HG03342 (cell line): ENCODE results near the gene HAGHL.
"Not testable (repeated sequence)": the region's sequence is repeated elsewhere in the genome, so short reads cannot be mapped to it uniquely, and the experiment has no call there.

Experiments
- ATAC-seq: cut with Tn5 transposase; IDR thresholded peaks from one replicate; pipeline ENCODE4 v1.9.1; 2021; ENCODE audit warnings: mild to moderate bottlenecking, moderate library complexity; ENCODE audit not compliant: unreplicated experiment

The HAGHL gene

DNA sequence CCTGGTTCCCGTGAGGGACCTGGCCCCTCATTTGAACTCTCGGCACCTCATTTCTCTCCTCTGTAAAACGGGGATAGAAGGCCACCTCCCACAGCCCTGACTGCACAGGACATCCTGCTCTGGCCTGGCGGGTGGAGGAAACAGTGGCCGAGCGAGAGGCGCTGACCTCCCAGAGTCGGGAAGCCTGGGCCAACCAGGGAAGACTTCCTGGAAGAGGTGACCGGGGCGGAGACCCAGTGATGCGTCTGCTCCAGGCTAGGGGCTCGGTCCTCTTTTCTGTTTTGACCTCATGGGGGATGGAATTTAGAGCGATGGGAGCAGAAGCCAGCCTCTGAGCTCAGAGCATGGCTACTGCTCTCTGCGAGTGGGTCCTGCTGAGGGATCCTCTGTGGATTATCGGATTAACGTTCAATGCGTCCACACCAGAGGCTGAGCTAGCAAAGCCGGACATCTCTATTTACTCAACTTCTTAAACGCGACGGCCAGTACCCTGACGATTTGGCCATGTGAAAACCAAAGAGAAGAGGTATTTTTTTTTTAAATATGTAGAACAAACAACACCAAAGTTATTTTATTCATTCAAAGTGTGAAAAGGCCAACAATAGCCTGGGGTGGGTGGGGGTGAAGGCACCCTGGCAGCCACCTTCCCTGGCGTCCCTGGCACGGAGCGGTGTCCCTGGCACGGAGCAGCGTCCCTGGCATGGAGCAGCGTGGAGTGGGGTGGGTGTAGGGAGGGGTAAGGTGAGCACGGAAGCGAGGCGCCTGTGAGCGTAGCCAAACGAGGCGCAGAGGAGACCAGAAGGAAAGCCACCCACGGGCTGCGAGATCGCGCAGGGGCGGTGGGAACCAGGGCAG lies 24.5 kb downstream of the HAGHL start:
- ATAC-seq: no peak

DNA sequence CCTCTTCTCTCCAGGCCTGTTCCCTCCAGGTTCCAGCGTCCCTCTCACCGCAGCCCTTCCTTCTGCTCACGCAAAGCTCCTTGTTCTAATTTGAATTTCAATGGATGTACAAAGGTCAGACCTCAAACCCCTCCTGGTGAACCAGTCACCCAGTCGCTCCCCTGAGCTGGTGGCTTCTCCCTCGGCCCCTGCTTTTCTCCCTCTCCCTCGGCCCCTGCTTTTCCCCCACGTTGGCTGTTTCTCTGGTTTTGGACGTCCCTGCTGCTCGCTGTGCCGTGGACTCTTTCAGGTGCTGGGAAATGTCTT lies 25.1 kb downstream of the HAGHL start:
- no peak for ATAC-seq

DNA sequence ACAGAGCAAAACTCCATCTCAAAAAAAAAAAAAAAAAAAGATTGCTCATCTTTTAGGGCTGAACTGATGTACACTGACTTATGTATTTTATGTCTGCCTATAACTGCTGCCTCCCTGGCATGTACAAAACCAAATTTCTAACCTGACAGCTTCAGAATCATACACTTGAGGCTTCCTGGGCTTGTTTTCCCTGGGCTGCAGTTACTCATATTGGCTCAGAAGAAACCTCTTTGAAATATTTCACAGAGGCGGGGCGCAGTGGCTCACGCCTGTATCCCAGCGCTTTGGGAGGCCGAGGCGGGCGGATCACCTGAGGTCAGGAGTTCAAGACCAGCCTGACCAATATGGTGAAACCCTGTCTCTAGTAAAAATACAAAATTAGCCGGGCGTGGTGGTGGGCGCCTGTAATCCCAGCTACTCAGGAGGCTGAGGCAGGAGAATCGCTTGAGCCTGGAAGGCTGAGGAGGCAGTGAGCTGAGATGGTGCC lies 27.3 kb downstream of the HAGHL start:
- not testable (repeated sequence) for ATAC-seq

DNA sequence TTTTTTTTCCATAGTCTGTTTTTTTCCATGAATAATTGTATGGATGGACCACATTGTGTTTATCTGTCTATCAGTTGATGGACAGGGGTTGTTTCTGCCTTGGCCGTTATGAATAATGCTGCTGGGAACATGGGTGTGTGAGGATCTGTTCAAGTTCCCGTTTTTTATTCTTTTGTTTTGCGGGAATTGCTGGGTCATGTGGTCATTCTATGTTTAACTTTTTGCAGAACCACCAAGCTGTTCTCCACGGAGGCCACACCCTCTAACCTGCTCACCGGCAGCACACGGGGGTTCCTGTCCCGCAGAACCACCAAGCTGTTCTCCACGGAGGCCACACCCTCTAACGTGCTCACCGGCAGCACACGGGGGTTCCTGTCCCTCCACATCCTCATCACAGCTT lies 27.8 kb downstream of the HAGHL start:
- no peak for ATAC-seq

DNA sequence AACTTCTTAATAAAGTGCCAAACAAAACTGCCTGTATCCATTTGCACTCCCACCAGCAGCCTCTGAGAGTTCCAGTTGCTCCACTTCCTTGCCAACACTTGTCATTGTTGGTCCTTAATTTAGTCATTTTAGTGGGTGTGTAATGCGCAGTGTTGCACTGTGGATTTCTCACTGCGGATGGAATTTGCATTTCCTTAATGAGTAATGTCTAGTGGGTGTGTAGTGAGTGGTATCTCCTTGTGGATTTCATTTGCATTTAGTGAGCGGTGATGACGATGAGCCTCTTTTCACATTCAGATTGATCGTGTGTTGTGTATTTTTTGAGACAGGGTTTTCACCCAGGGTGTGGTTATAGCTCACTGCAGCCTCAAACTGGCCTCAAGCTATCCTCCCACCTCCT lies 29.5 kb downstream of the HAGHL start:
- no peak for ATAC-seq

DNA sequence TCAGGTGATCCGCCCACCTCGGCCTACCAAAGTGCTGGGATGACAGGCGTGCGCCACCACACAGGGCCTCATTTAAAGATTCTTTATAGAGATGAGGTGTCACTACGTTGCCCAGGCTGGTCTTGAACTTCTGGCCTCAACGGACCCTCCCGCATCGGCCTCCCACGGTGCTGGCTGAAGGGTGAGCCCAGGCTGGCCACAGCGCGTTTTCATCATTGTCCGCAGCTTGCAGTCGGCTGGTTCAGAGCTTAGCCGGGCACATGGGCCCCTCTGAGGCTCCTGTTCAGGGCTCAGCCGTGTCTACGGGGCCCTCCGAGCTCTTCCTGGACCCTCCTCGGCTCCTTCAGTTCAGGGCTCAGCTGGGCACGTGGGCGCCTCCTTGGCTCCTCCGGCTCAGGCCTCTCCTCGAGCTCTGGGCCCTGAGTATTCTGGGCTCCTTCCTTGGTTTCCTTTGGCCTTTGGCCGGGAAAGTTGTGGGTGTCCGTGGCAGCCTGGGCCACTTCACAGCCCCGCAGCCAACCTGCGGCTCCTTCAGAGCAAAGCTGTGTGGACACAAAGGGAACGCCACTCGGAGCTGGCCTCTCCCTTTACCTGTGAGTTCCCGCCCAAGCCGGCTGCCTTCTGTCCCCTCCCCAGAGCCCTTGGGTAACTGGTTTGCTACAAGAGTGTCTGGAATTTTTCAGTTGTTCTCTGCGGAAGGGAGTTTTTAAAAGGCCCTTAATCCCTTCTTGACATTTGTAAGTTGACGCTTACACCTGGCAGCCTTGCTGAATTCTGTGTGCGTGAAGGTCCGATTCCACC lies 32.4 kb downstream of the HAGHL start:
- no peak for ATAC-seq

DNA sequence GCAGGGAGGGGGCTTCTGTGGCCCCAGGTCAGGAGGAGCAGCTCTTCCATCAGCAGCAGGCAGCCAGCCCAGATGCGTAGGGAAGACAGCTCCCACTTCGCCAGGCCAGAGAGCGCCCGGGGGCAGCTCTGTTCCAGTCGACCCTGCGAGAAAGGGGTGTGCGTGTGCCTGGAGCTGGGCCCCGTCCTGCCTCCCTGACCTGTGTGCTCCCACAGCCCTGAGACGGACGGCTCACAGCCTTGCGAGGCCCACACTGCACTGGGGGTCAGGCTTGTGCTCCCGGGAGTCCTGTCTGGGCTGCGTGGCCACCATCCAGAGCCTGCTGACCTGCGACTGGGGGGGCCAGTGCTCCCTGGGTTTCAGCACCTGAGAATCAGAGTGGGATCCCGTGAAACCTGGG lies 33.2 kb downstream of the HAGHL start:
- no peak for ATAC-seq

DNA sequence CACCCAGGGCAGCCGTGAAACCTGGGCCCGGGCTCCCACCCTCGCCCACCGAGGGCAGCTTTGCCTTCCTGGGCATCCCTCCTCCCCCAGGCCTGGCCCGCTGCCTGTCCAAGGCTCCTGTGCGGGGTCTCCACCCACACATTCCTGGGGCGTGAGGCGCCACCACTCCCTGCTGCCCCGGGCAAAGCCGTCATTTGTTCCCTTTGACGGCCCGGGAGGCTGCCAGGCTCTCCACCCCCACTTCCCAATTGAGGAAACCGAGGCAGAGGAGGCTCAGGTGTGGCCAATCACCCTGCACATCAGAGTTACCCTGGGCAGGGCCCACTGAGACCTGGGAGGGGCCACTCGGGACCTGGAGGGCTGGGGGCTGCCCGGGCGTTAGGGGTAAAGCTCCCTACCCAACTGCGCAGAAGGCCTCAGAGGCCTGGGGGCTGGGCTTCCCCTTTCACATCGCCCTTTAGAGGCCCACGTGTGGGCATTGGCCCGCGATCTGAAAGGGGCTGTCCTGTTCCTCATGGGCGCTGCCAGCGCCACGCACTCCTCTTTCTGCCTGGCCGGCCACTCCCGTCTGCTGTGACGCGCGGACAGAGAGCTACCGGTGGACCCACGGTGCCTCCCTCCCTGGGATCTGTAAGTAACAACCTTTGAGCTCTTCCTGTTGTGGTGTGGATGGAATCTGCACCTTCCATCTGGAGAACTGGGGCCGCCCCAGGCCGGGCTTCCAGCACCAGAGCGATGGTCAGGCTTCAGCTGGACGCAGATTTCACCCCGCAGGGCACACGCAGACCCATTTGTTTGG lies 33.8 kb downstream of the HAGHL start, which contains the start of gene MSLN:
TSS of gene MSLN (plus strand) at position 190 of the 799 bp plus-strand sequence. CDS start 1,947 bp downstream, outside the sequence.
- ATAC-seq: no peak

DNA sequence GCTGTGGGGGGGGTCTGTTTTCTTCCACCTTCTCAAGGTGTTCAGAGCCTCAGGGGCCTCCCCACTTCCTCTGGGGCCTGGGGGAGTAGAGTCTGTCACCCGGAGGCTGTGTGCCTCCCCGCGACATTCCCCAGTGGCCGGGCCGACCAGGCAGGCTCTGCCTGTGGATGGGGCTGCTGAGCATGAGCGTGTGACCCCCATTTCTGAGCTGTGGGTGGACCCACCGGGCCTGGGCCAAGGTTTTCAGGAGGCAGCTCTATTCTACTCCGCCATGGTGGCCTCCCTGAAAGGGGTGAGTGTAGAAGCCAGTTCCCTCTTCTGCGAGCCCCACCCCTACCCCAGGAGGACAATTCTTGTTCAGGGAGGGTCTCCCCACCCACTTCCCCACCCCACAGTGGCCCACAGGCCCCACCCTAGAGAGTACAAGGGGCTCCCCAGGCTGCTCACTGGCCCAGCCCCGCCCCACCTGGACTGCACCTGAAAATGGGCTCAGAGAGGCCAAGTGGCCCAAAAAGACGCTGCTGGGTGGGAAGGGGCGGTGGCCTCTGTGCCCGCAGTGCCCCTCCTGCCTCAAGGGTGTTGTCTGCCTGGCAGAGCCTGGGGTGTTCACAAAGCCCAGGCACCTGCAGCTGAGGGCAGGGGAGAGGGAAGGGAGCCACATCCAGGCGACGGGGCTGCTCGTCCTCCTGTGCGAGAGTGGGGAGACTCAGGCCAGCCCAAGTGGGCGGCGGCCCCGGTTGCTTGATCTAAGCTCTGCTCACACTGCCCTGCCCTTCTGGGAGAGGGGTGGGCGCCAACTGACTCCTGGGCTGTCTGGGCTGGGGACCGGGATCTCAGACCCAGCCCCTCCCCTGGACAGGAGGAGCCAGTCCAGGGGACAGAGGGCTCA lies 35.0 kb downstream of the HAGHL start:
- ATAC-seq: no peak

DNA sequence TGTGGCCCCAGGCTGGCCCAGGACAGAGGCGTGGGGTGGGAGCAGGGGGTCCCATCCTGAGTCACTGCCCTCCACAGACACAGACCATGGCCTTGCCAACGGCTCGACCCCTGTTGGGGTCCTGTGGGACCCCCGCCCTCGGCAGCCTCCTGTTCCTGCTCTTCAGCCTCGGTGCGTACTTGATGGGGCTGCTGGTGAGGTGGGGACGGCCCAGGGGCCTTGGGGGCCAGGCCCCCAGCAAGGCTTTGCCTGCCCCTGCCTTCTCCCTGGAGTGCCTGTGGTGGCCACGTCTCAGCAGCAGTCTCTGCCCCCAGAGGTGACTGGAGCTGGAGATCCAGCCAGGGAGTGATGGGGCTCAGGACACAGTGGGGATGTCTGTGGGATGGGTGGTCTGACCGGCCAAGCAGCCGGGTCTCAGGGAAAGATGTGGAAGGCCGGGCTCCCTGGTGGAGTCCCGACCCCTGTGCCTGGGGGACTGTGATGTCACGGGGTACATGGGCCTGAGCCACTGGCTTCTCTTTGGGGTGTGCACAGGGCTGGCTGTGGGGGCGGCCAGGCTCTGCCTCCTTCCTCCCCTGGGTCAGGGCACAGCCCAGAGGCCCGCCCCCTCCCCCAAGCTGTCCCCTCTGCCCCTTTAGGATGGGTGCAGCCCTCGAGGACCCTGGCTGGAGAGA lies 35.8 kb downstream of the HAGHL start:
- ATAC-seq: no peak

DNA sequence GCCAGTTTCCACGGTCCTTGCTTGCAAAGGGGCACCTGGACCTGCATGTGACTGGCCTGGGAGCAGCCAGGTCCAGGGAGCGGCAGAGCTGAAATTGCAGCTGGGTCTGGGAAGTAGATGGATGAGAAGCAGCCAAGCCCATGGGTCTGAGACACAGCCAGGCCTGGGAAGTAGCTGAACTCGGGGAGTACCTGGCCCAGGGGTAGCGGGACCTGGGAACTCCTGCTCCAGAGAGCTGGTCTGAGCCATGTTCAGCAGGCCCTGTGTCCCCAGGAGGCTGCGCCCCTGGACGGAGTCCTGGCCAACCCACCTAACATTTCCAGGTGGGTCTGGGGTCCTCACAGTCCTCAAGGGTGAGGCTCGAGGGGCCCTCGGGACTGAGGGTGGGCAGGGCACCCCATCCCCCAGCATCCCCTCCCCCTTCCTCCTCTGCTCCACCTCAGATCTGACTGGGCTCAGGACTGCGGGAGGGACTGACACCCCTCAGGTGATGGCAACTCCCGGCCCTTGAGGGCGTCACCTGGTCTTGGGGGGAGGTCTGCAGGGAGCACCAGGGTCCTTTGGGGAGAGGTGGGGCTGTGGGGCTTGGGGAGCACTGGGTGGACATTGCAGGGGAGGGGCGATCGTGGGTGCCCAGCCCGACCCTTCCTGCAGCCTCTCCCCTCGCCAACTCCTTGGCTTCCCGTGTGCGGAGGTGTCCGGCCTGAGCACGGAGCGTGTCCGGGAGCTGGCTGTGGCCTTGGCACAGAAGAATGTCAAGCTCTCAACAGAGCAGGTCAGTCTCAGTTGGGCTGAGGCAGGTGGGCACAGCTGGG lies 36.7 kb downstream of the HAGHL start:
- ATAC-seq: no peak

DNA sequence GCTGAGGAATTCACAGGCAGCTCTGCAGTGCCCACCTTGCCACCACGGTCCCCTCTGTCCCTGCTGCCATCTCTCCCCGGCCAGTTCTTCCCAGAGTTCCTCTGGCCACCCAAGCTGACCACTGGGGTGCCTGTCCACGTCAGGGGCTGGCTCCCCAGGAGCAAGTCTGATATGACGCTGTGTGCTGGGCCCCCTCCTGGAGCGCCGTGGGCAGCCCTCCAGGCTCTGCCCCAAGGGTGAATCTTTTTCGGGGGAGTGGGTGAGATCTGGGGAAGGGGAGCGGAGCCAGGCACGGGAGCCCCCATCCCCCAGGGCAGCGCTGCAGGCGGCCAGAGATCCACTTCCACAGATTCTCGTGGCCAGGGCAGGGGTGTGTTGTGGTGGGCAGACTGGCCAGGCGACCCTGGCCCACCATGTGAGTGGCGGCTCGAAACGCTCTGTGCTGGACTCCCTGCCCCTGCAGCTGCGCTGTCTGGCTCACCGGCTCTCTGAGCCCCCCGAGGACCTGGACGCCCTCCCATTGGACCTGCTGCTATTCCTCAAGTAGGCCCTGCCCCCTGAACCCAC lies 37.4 kb downstream of the HAGHL start:
- no peak for ATAC-seq

DNA sequence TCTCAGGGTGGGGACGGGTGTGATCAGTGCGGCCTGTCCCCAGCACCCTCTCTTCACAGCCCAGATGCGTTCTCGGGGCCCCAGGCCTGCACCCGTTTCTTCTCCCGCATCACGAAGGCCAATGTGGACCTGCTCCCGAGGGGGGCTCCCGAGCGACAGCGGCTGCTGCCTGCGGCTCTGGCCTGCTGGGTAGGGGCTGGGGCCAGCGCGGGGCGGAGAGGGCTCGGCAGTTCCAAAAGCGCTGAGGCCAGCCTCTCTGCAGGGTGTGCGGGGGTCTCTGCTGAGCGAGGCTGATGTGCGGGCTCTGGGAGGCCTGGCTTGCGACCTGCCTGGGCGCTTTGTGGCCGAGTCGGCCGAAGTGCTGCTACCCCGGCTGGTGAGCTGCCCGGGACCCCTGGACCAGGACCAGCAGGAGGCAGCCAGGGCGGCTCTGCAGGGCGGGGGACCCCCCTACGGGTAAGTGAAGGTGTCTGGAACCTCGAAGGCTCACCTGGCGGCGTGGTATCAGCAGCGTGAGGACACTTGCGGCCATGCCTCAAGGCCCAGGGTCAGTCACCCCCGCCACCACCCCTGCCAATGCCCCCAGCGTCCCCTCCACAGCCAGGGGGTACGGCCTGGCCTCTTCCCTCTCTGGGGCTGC lies 38.1 kb downstream of the HAGHL start:
- ATAC-seq: no peak

DNA sequence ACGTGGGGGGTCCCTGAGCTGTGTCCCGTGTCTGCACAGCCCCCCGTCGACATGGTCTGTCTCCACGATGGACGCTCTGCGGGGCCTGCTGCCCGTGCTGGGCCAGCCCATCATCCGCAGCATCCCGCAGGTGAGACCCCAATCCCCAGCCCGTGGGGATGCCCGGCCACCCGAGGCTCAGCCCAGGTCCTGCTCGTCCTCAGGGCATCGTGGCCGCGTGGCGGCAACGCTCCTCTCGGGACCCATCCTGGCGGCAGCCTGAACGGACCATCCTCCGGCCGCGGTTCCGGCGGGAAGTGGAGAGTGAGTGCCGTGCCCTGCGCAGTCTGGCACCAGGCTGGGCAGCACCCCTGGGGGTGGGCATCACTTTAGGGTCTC lies 38.6 kb downstream of the HAGHL start:
- no peak for ATAC-seq

DNA sequence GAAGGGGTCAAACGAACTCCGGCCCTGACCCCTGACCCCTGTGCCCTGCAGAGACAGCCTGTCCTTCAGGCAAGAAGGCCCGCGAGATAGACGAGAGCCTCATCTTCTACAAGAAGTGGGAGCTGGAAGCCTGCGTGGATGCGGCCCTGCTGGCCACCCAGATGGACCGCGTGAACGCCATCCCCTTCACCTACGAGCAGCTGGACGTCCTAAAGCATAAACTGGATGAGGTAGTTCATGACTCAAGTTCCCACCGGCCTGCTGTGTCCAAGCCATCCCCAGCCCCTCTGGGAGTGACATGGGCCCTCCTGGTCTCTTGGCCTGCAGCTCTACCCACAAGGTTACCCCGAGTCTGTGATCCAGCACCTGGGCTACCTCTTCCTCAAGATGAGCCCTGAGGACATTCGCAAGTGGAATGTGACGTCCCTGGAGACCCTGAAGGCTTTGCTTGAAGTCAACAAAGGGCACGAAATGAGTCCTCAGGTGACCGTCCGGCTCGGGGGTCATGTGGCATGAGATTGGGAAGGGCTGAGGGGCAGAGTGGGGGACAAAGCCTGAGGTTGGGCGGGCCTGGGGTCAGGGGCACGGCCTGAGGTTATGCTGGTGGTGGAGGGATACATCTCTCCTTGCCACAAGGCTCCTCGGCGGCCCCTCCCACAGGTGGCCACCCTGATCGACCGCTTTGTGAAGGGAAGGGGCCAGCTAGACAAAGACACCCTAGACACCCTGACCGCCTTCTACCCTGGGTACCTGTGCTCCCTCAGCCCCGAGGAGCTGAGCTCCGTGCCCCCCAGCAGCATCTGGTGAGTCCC lies 39.3 kb downstream of the HAGHL start:
- no peak for ATAC-seq

DNA sequence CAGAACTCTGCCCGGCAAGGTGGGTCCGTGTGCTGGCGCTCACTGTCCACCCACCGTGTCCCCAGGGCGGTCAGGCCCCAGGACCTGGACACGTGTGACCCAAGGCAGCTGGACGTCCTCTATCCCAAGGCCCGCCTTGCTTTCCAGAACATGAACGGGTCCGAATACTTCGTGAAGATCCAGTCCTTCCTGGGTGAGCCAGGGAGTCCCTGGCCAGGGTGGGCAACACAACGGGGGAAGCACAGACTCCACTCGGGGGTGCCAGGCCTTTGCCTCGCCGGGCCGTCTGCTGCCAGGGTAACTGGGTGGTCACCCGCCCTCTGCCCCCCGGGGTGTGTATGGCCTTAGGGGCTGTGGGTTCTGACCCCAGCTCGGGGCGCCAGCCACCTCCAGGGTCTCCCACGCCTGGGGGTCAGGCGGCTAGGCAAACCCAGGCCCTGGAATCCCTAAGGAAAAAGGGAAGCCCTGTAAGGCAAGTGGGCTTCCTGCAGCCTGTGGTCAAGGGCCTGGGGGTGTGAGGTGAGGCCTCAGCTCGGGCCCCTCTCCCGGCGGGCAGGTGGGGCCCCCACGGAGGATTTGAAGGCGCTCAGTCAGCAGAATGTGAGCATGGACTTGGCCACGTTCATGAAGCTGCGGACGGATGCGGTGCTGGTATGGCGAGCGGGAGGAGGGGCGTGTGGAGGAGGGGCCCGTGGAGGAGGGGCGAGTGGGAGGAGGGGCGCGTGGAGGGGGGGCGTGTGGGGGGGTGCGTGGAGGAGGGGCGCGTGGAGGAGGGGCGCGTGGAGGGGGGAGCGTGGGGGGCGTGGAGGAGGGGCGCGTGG lies 40.1 kb downstream of the HAGHL start:
- ATAC-seq: no peak
